DMS114 treated with DMSO at 0.1 percent for 48 hours (cell line): ENCODE measurements around the gene MIDN.

Experiments used
- DNase-seq: peaks from one replicate; lab custom pipeline; 2025; ENCODE audit not compliant: unreplicated experiment; lab: John Stamatoyannopoulos, UW

Gene MIDN

GRCh38 chr19:1232652-1233072, 15.7 kb upstream of the MIDN start:
- DNase-seq: no peak

- no peak for DNase-seq
Observed at GRCh38 chr19:1233115-1233667, 15.2 kb upstream of the MIDN start.

- no peak for DNase-seq
Observed at GRCh38 chr19:1234051-1234954, 14.1 kb upstream of the MIDN start.

GRCh38 chr19:1234955-1235380, 13.4 kb upstream of the MIDN start:
- DNase-seq: no peak

- no peak for DNase-seq
Observed at GRCh38 chr19:1235625-1236538, 12.5 kb upstream of the MIDN start.

- DNase-seq: no peak
Observed at GRCh38 chr19:1236576-1236975, 11.8 kb upstream of the MIDN start.

- DNase-seq: no peak
Observed at GRCh38 chr19:1237027-1237659, 11.2 kb upstream of the MIDN start.

- DNase-seq: no peak
Observed at GRCh38 chr19:1237754-1238368, 10.5 kb upstream of the MIDN start, which contains the start of gene CBARP. Gene CBARP, minus strand, starts transcription at chr19:1238005. Its CDS starts 1,905 bp downstream, at chr19:1236100.

- DNase-seq: no peak
Observed at GRCh38 chr19:1238369-1239303, 9.7 kb upstream of the MIDN start.

- no peak for DNase-seq
Observed at GRCh38 chr19:1239420-1239795, 9.0 kb upstream of the MIDN start.

GRCh38 chr19:1239796-1240737, 8.3 kb upstream of the MIDN start:
- DNase-seq: peak; percentile 38

- DNase-seq: no peak
Observed at GRCh38 chr19:1240925-1241324, 7.5 kb upstream of the MIDN start.

- peak; percentile 75 for DNase-seq
Observed at GRCh38 chr19:1241417-1242095, 6.8 kb upstream of the MIDN start, which contains the start of gene ATP5F1D. Gene ATP5F1D, plus strand, starts transcription at chr19:1241751. Its CDS starts 100 bp downstream, at chr19:1241851.

- DNase-seq: no peak
Observed at GRCh38 chr19:1243768-1244692, 4.4 kb upstream of the MIDN start.

GRCh38 chr19:1244693-1245451, 3.5 kb upstream of the MIDN start:
- DNase-seq: no peak
